ENCODE measurements around the gene SLC6A8.
"Not testable (repeated sequence)": the region's sequence is repeated elsewhere in the genome, so short reads cannot be mapped to it uniquely, and the experiment has no call there.

SLC6A8 gene

GRCh38 chrX:153672531-153673427 lies 14.9 kb upstream of the SLC6A8 start:
- no peak for DNase-seq (ENCODE audit: low read depth)

- DNase-seq (ENCODE audit: low read depth): no peak
These were observed 14.1 kb upstream of the SLC6A8 start, which contains the start of gene PNCK for GRCh38 chrX:153673428-153674218. Gene PNCK (minus strand): TSS chrX:153673813. CDS start chrX:153673076, 737 bp downstream.

GRCh38 chrX:153674219-153674851 lies 13.4 kb upstream of the SLC6A8 start:
- no peak for DNase-seq (ENCODE audit: low read depth)

GRCh38 chrX:153681175-153681574 lies 6.6 kb upstream of the SLC6A8 start:
- DNase-seq (ENCODE audit: low read depth): no peak

- not testable (repeated sequence) for DNase-seq (ENCODE audit: low read depth)
These were observed 4.2 kb upstream of the SLC6A8 start for GRCh38 chrX:153683486-153683885.

- DNase-seq (ENCODE audit: low read depth): no peak
These were observed 3.1 kb upstream of the SLC6A8 start for GRCh38 chrX:153684467-153685155.

- DNase-seq (ENCODE audit: low read depth): no peak
These were observed 2.6 kb upstream of the SLC6A8 start for GRCh38 chrX:153685156-153685536.

GRCh38 chrX:153685751-153686696 lies 1.7 kb upstream of the SLC6A8 start:
- no peak for DNase-seq (ENCODE audit: low read depth)

- DNase-seq (ENCODE audit: low read depth): no peak
These were observed 1.0 kb upstream of the SLC6A8 start for GRCh38 chrX:153686711-153687110.

- no peak for DNase-seq (ENCODE audit: low read depth)
These were observed 345 bp downstream of the SLC6A8 start for GRCh38 chrX:153688071-153688470.

- no peak for DNase-seq (ENCODE audit: low read depth)
These were observed 780 bp downstream of the SLC6A8 start for GRCh38 chrX:153688506-153688905.

GRCh38 chrX:153688911-153689590 lies 1.3 kb downstream of the SLC6A8 start:
- no peak for DNase-seq (ENCODE audit: low read depth)

GRCh38 chrX:153689654-153690465 lies 2.1 kb downstream of the SLC6A8 start:
- DNase-seq (ENCODE audit: low read depth): no peak

- DNase-seq (ENCODE audit: low read depth): no peak
These were observed 2.7 kb downstream of the SLC6A8 start for GRCh38 chrX:153690466-153690865.

GRCh38 chrX:153691032-153691827 lies 3.5 kb downstream of the SLC6A8 start:
- not testable (repeated sequence) for DNase-seq (ENCODE audit: low read depth)

GRCh38 chrX:153692003-153692402 lies 4.3 kb downstream of the SLC6A8 start:
- no peak for DNase-seq (ENCODE audit: low read depth)

- no peak for DNase-seq (ENCODE audit: low read depth)
These were observed 5.0 kb downstream of the SLC6A8 start for GRCh38 chrX:153692611-153693156.
